GM10266 (cell line): ENCODE data around the gene PAPOLG.

ENCODE experiments used
- DNase-seq: peaks from one replicate; pipeline ENCODE4 v3.0.0; 2012; ENCODE audit errors: extremely low spot score
- TF ChIP-seq, protein P1 (sequence below): IDR thresholded peaks from 2 replicates; pipeline ENCODE4 v1.5.1; 2012; ENCODE audit warnings: mild to moderate bottlenecking, low read depth; ENCODE audit not compliant: control insufficient read depth, insufficient read depth; ENCODE audit errors: missing control alignments

The PAPOLG gene

GRCh38 chr2:60725466-60725865 lies 30.6 kb upstream of the PAPOLG start:
- TF ChIP-seq, protein P1, sequence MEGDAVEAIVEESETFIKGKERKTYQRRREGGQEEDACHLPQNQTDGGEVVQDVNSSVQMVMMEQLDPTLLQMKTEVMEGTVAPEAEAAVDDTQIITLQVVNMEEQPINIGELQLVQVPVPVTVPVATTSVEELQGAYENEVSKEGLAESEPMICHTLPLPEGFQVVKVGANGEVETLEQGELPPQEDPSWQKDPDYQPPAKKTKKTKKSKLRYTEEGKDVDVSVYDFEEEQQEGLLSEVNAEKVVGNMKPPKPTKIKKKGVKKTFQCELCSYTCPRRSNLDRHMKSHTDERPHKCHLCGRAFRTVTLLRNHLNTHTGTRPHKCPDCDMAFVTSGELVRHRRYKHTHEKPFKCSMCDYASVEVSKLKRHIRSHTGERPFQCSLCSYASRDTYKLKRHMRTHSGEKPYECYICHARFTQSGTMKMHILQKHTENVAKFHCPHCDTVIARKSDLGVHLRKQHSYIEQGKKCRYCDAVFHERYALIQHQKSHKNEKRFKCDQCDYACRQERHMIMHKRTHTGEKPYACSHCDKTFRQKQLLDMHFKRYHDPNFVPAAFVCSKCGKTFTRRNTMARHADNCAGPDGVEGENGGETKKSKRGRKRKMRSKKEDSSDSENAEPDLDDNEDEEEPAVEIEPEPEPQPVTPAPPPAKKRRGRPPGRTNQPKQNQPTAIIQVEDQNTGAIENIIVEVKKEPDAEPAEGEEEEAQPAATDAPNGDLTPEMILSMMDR: no peak
- DNase-seq: no peak

DNA sequence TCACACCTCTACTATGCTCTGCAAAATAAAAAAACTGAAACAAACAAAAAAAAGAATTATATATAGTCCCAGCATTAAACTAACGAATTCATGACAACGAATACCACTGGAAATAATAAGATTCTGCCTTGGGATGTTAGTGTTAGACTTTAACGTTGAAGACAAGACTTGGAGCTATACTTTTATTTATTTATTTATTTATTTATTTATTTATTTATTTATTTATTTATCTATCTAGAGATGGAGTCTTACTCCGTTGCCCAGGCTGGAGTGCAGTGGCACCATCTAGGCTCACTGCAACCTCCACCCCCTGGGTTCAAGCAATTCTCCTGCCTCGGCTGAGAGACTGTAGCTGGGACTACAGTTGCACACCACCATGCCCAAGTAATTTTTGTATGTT lies 27.2 kb upstream of the PAPOLG start:
- TF ChIP-seq, protein P1: no peak
- DNase-seq: no peak

DNA sequence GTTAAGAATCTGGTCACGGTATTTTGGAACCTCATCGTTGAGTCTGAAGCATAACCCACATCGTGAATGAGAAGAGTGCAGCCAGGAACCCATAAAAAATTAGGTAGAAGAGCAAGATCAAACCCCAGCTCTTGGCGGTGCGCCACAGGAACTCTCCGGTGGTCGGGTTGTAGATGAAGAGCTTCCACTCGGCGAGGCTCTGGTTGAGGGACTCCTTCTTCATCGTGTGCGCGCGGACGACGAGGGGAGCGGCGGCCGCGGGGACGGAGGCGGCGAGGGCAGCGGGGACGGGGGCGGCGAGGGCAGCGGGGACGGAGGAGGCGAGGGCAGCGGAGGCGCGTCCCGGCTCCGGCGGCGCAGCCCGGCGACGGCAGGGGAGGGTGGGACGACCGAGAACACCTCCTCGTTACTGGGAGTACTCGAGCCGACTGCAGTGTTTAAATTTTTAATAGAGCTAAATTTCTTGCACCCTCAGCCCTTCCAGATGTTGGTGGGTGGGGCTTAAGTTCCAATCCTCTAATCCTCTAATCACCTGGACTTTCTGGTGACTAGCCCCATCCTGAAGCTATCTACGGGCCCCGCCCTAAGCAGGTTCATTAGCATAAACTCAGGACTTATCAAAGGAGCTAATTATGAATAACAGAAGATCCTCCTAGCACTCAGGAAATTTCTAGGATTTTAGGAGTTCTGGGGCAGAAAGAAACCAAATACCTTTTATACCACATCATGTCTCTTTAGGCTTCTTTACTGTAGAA lies 20.4 kb upstream of the PAPOLG start:
- TF ChIP-seq, protein P1: no peak
- no peak for DNase-seq

DNA sequence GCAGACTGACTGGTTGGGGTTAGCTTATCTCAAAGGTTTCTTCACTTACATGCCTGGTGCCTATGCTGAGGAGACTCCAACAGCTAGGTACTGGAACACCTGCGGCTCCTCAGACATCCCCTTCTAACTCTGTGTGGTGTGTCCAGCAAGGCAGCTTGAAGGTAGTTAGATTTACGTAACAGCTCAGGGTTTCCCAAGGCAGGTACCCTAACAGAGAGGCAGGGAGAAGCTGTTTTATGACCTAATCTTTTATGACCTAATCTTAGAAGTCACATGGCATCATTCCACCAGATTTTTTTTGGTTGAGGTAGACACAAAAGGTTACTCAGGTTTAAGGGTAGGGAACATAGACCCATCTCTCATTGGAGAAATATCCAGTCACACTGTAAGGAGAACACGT lies 17.4 kb upstream of the PAPOLG start:
- TF ChIP-seq, protein P1: no peak
- DNase-seq: no peak

GRCh38 chr2:60739156-60739555 lies 16.9 kb upstream of the PAPOLG start:
- TF ChIP-seq, protein P1: no peak
- DNase-seq: no peak

DNA sequence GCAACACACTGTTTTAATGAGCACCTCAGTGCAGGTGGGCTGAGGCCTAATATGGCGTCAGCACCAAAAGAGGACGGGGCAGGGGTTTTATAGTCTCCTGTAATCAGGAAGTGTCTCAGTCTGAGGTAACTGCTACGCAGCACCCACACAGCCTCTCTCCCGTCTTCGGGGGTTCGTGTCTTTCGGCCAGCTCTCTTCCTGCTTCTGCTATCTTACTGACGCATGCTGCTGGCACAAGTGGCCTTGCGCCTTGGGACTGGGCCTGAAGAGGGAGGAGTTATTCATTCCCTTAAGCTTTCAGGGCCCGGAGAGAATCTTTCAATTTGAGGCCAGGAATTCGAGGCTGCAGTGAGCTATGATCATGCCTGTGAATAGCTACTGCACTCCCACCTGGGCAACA lies 14.5 kb upstream of the PAPOLG start:
- no peak for DNase-seq
- TF ChIP-seq, protein P1: no peak

DNA sequence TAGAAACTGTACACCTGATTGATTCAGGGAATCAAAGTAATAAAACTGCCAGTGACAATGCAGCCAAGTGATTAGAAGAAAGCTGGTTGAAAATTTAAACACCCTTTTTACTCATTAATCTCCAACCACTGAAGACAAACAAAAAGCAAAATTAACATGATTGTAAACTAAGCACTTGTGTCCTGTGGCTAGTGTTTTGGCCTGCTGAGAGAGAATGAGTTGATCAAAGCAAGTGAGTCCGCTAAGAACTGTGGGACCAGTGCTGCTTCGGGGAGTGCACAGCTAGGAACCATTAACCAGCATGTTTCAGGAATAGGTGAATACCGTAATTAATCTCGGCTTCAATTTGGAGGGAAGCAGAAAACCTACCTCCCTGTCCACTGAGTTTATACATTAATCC lies 13.6 kb upstream of the PAPOLG start:
- DNase-seq: no peak
- TF ChIP-seq, protein P1: no peak
